NCI-H526 (cell line): ENCODE results near the gene OR10H4.
"Not testable (repeated sequence)": the region's sequence is repeated elsewhere in the genome, so short reads cannot be mapped to it uniquely, and the experiment has no call there.

Source experiments
- DNase-seq, 2 experiments: peaks; one replicate each; lab custom pipeline; 2025; lab: John Stamatoyannopoulos, UW

The OR10H4 gene

GRCh38 chr19:15948223-15949058, at the start of gene OR10H4:
TSS of gene OR10H4 (plus strand) at chr19:15949008. CDS start at chr19:15949008, 0 bp downstream.
- DNase-seq: no peak

GRCh38 chr19:15899561-15899960, 49.2 kb upstream of the OR10H4 start:
- not testable (repeated sequence) for DNase-seq

GRCh38 chr19:15900032-15900431, 48.8 kb upstream of the OR10H4 start:
- not testable (repeated sequence) for DNase-seq

- no peak for DNase-seq
These were observed 48.3 kb upstream of the OR10H4 start for GRCh38 chr19:15900504-15900903.

- DNase-seq: no peak
These were observed 46.6 kb upstream of the OR10H4 start for GRCh38 chr19:15902254-15902653.

GRCh38 chr19:15902898-15903297, 45.9 kb upstream of the OR10H4 start:
- not testable (repeated sequence) for DNase-seq

- DNase-seq: no peak
These were observed 43.8 kb upstream of the OR10H4 start for GRCh38 chr19:15905026-15905425.

GRCh38 chr19:15911599-15912235, 37.1 kb upstream of the OR10H4 start:
- no peak for DNase-seq

- DNase-seq: no peak
These were observed 35.4 kb upstream of the OR10H4 start for GRCh38 chr19:15913384-15913783.

GRCh38 chr19:15913830-15914229, 35.0 kb upstream of the OR10H4 start:
- DNase-seq: no peak

GRCh38 chr19:15915109-15915508, 33.7 kb upstream of the OR10H4 start:
- no peak for DNase-seq

- no peak for DNase-seq
These were observed 29.6 kb upstream of the OR10H4 start for GRCh38 chr19:15919243-15919642.

GRCh38 chr19:15922021-15922420, 26.8 kb upstream of the OR10H4 start:
- DNase-seq: no peak

- no peak for DNase-seq
These were observed 25.1 kb upstream of the OR10H4 start for GRCh38 chr19:15923702-15924101.

- DNase-seq: no peak
These were observed 22.3 kb upstream of the OR10H4 start for GRCh38 chr19:15926484-15926883.

- DNase-seq: no peak
These were observed 20.5 kb upstream of the OR10H4 start for GRCh38 chr19:15928321-15928720.

GRCh38 chr19:15933761-15934331, 15.0 kb upstream of the OR10H4 start:
- not testable (repeated sequence) for DNase-seq

- peak; percentile 6 to 14 for DNase-seq
These were observed 14.3 kb upstream of the OR10H4 start, which contains the start of gene CYP4F11 for GRCh38 chr19:15934332-15935078. TSS of gene CYP4F11 (minus strand) at chr19:15934529. CDS start at chr19:15934408, 121 bp downstream.

GRCh38 chr19:15935167-15935702, 13.6 kb upstream of the OR10H4 start:
- DNase-seq: no peak

- DNase-seq: no peak
These were observed 12.6 kb upstream of the OR10H4 start for GRCh38 chr19:15936173-15936572.

GRCh38 chr19:15936950-15937349, 11.9 kb upstream of the OR10H4 start:
- DNase-seq: no peak

- no peak for DNase-seq
These were observed 11.0 kb upstream of the OR10H4 start for GRCh38 chr19:15937771-15938170.
